Measurements from ENCODE around the gene CLSTN2. TPM values are rescaled to one million over a fixed set of nuclear protein-coding genes. Genes with fewer than 3 reads are reported as not detected.

The CLSTN2 gene
- total and polyA plus RNA-seq, 2 experiments from 2014 or later, result 23.0 to 27.0 TPM

GRCh38 chr3:140196970-140197369 lies 262.0 kb downstream of the CLSTN2 start:
- H3K4me3 ChIP-seq, result no peak overlapping the region
- no peaks in the 10 kb centered on the region for H3K4me1 ChIP-seq (ENCODE audit: insufficient read depth)
- H3K4me2 ChIP-seq, result no peak overlapping the region
- DNase-seq (ENCODE audit: low spot score), result no peak
- H3K9me3 ChIP-seq (ENCODE audit: low read depth), result no peaks in the 10 kb centered on the region
- H3K27me3 ChIP-seq, result no peaks in the 10 kb centered on the region
- H3K27ac ChIP-seq, result no peak overlapping the region
- no peak for TF ChIP-seq EZH2phosphoT487 (IDR thresholded peaks at IDR 0.05; ENCODE audit: low read depth, severe bottlenecking, unreplicated experiment)
- no peak for TF ChIP-seq EZH2 (IDR thresholded peaks at IDR 0.05; ENCODE audit: borderline replicate concordance)
- TF ChIP-seq CTCF (IDR thresholded peaks at IDR 0.05; ENCODE audit: poor library complexity), result no peak
- H3K36me3 ChIP-seq (replicated peaks; ENCODE audit: insufficient read depth, low read depth), result no peaks in the 10 kb centered on the region
- H3K9me2 ChIP-seq (replicated peaks; ENCODE audit: insufficient read depth), result no peaks in the 10 kb centered on the region
- no peaks in the 10 kb centered on the region for H4K20me1 ChIP-seq (ENCODE audit: insufficient read depth, poor library complexity, severe bottlenecking)
- no peak overlapping the region for H2AFZ ChIP-seq
- no peaks in the 10 kb centered on the region for H3K79me2 ChIP-seq

- Histone ChIP-seq H3K9me2 (replicated peaks; ENCODE audit: insufficient read depth) (no peaks in the 10 kb centered on the region), H2AFZ (no peak overlapping the region), H3K36me3 (replicated peaks; ENCODE audit: insufficient read depth, low read depth) (no peaks in the 10 kb centered on the region), H3K4me2 (no peak overlapping the region), H3K4me3 (no peak overlapping the region), H3K9me3 (ENCODE audit: low read depth) (no peaks in the 10 kb centered on the region), H4K20me1 (ENCODE audit: insufficient read depth, poor library complexity, severe bottlenecking) (no peaks in the 10 kb centered on the region), H3K27ac (no peak overlapping the region), H3K27me3 (no peaks in the 10 kb centered on the region), H3K4me1 (ENCODE audit: insufficient read depth) (no peaks in the 10 kb centered on the region), H3K79me2 (no peaks in the 10 kb centered on the region)
- TF ChIP-seq CTCF (IDR thresholded peaks at IDR 0.05; ENCODE audit: poor library complexity), result no peak
- no peak for TF ChIP-seq EZH2phosphoT487 (IDR thresholded peaks at IDR 0.05; ENCODE audit: low read depth, severe bottlenecking, unreplicated experiment)
- no peak for TF ChIP-seq EZH2 (IDR thresholded peaks at IDR 0.05; ENCODE audit: borderline replicate concordance)
- no peak for DNase-seq (ENCODE audit: low spot score)
- WGBS (ENCODE audit: low lambda C conversion rate, missing lambda C conversion rate), result 73% methylated on average over 2 of the region's 2 CpGs
Measured at GRCh38 chr3:140198242-140198641, 263.3 kb downstream of the CLSTN2 start.

- no peaks in the 10 kb centered on the region for H3K27me3 ChIP-seq
- H3K27ac ChIP-seq, result no peak overlapping the region
- TF ChIP-seq EZH2phosphoT487 (IDR thresholded peaks at IDR 0.05; ENCODE audit: low read depth, severe bottlenecking, unreplicated experiment) (no peak), CTCF (IDR thresholded peaks at IDR 0.05; ENCODE audit: poor library complexity) (no peak), EZH2 (IDR thresholded peaks at IDR 0.05; ENCODE audit: borderline replicate concordance) (no peak)
- no peak overlapping the region for H3K4me3 ChIP-seq
- no peak overlapping the region for H3K4me2 ChIP-seq
- no peaks in the 10 kb centered on the region for H3K79me2 ChIP-seq
- no peaks in the 10 kb centered on the region for H4K20me1 ChIP-seq (ENCODE audit: insufficient read depth, poor library complexity, severe bottlenecking)
- 66% methylated on average over 2 of the region's 2 CpGs for WGBS (ENCODE audit: low lambda C conversion rate, missing lambda C conversion rate)
- no peak for DNase-seq (ENCODE audit: low spot score)
- no peaks in the 10 kb centered on the region for H3K9me3 ChIP-seq (ENCODE audit: low read depth)
- H3K9me2 ChIP-seq (replicated peaks; ENCODE audit: insufficient read depth), result no peaks in the 10 kb centered on the region
- H3K36me3 ChIP-seq (replicated peaks; ENCODE audit: insufficient read depth, low read depth), result no peaks in the 10 kb centered on the region
- H3K4me1 ChIP-seq (ENCODE audit: insufficient read depth), result no peaks in the 10 kb centered on the region
- H2AFZ ChIP-seq, result no peak overlapping the region
Measured at GRCh38 chr3:140199008-140199407, 264.0 kb downstream of the CLSTN2 start.

GRCh38 chr3:140199743-140200142 lies 264.8 kb downstream of the CLSTN2 start:
- TF ChIP-seq CTCF (IDR thresholded peaks at IDR 0.05; ENCODE audit: poor library complexity), result no peak
- no peak for TF ChIP-seq EZH2phosphoT487 (IDR thresholded peaks at IDR 0.05; ENCODE audit: low read depth, severe bottlenecking, unreplicated experiment)
- TF ChIP-seq EZH2 (IDR thresholded peaks at IDR 0.05; ENCODE audit: borderline replicate concordance), result no peak
- Histone ChIP-seq H3K36me3 (replicated peaks; ENCODE audit: insufficient read depth, low read depth) (no peaks in the 10 kb centered on the region), H3K4me1 (ENCODE audit: insufficient read depth) (no peaks in the 10 kb centered on the region), H3K27me3 (no peaks in the 10 kb centered on the region), H4K20me1 (ENCODE audit: insufficient read depth, poor library complexity, severe bottlenecking) (no peaks in the 10 kb centered on the region), H3K27ac (no peak overlapping the region), H3K4me2 (no peak overlapping the region), H3K4me3 (no peak overlapping the region), H2AFZ (no peak overlapping the region), H3K9me3 (ENCODE audit: low read depth) (no peaks in the 10 kb centered on the region), H3K9me2 (replicated peaks; ENCODE audit: insufficient read depth) (no peaks in the 10 kb centered on the region), H3K79me2 (no peaks in the 10 kb centered on the region)
- WGBS (ENCODE audit: low lambda C conversion rate, missing lambda C conversion rate), result 86% methylated on average over 2 of the region's 2 CpGs
- DNase-seq (ENCODE audit: low spot score), result no peak

Data from hepatocyte (in vitro differentiated cells).